ENCODE results near the gene PTPRJ. TPM values are rescaled to one million over a fixed set of nuclear protein-coding genes. Genes with fewer than 3 reads are reported as not detected.

Gene PTPRJ
- total and polyA plus RNA-seq, 2 donors (not counting 1 experiment from before 2014, with no cell fraction given), result 5.3 to 5.8 TPM

DNA sequence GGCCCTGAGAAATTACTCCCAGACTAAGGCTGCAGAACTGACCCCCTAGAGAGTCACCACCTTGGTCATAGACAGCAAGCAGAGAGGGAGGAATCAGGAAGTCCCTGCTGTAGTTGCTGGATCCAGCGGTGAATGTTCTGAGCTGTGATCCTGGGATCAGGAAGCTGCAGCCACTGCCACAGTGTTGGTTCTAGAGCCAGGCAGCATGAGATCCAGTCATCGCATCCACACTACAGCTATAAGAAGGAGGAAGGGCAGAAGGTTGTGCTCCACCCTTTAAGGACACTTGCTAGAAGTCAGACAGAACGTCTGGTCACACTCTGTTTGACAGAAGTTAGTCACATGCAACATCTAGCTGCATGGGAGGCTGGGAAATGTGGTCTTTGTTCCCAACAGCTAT, 131.5 kb downstream of the PTPRJ start:
- TF ChIP-seq, protein P1, sequence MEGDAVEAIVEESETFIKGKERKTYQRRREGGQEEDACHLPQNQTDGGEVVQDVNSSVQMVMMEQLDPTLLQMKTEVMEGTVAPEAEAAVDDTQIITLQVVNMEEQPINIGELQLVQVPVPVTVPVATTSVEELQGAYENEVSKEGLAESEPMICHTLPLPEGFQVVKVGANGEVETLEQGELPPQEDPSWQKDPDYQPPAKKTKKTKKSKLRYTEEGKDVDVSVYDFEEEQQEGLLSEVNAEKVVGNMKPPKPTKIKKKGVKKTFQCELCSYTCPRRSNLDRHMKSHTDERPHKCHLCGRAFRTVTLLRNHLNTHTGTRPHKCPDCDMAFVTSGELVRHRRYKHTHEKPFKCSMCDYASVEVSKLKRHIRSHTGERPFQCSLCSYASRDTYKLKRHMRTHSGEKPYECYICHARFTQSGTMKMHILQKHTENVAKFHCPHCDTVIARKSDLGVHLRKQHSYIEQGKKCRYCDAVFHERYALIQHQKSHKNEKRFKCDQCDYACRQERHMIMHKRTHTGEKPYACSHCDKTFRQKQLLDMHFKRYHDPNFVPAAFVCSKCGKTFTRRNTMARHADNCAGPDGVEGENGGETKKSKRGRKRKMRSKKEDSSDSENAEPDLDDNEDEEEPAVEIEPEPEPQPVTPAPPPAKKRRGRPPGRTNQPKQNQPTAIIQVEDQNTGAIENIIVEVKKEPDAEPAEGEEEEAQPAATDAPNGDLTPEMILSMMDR (conservative IDR thresholded peaks at IDR 0.05 in 1 of 2, IDR thresholded peaks at IDR 0.05 in 1 of 2; ENCODE audit: low read depth in 1 of 2, low read length in 2 of 2), result no peak
- TF ChIP-seq EZH2 (IDR thresholded peaks at IDR 0.05; ENCODE audit: low read length, missing control alignments), result no peak
- Histone ChIP-seq H3K4me3 (replicated peaks in 1 of 4; ENCODE audit: control extremely low read depth in 1 of 4, insufficient read depth in 1 of 4, low read depth in 3 of 4, low read length in 4 of 4) (no peak overlapping the region), H3K27me3 (ENCODE audit: control insufficient read depth, insufficient read depth, low read length) (no peaks in the 10 kb centered on the region), H3K9ac (ENCODE audit: insufficient read depth, low read length) (no peak overlapping the region), H3K9me3 (ENCODE audit: control insufficient read depth, insufficient read depth, low read depth, low read length) (no peaks in the 10 kb centered on the region), H3K27ac (ENCODE audit: insufficient read depth, low read length) (no peak overlapping the region), H3K4me2 (ENCODE audit: extremely low read depth, insufficient read depth, low read length) (no peak overlapping the region), H2AFZ (ENCODE audit: low read length) (no peak overlapping the region), H3K79me2 (ENCODE audit: control insufficient read depth, insufficient read depth, low read length) (peaks cover 5% of the 10 kb centered on the region), H3K4me1 (ENCODE audit: control insufficient read depth, extremely low read depth, insufficient read depth, low read length) (peaks cover 10% of the 10 kb centered on the region), H4K20me1 (ENCODE audit: control insufficient read depth, extremely low read depth, insufficient read depth, low read length) (no peaks in the 10 kb centered on the region), H3K36me3 (ENCODE audit: control insufficient read depth, insufficient read depth, low read length) (no peaks in the 10 kb centered on the region)
- no peak for DNase-seq (ENCODE audit: low read depth in 2 of 2)

DNA sequence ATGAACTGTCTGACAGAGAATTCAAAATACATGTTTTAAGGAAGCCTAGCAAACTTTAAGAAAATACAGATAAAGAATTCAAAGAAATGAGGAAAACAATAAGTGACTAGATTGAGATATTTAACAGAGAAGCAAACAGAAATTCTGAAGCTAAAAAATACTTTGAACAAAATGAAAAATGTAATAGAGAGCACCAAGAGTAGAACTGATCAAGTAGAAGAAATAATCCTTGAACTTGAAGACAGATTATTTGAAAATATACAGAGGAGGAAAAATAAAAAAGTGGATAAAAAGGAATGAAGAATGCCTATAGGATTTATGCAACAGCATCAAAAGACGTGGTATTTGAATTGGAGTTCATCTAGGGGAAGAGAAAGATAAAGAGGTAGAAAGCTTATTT, 134.4 kb downstream of the PTPRJ start:
- no peak overlapping the region for H3K9ac ChIP-seq (ENCODE audit: insufficient read depth, low read length)
- DNase-seq (ENCODE audit: low read depth in 2 of 2), result no peak
- no peak overlapping the region for H3K4me2 ChIP-seq (ENCODE audit: extremely low read depth, insufficient read depth, low read length)
- no peak overlapping the region for H3K27ac ChIP-seq (ENCODE audit: insufficient read depth, low read length)
- no peak overlapping the region for H2AFZ ChIP-seq (ENCODE audit: low read length)
- no peaks in the 10 kb centered on the region for H3K9me3 ChIP-seq (ENCODE audit: control insufficient read depth, insufficient read depth, low read depth, low read length)
- H3K4me3 ChIP-seq (replicated peaks in 1 of 4; ENCODE audit: control extremely low read depth in 1 of 4, insufficient read depth in 1 of 4, low read depth in 3 of 4, low read length in 4 of 4), result no peak overlapping the region
- TF ChIP-seq EZH2 (IDR thresholded peaks at IDR 0.05; ENCODE audit: low read length, missing control alignments), result no peak
- TF ChIP-seq, protein P1 (conservative IDR thresholded peaks at IDR 0.05 in 1 of 2, IDR thresholded peaks at IDR 0.05 in 1 of 2; ENCODE audit: low read depth in 1 of 2, low read length in 2 of 2), result no peak
- H3K27me3 ChIP-seq (ENCODE audit: control insufficient read depth, insufficient read depth, low read length), result no peaks in the 10 kb centered on the region
- H3K79me2 ChIP-seq (ENCODE audit: control insufficient read depth, insufficient read depth, low read length), result no peaks in the 10 kb centered on the region
- peaks cover under 1% of the 10 kb centered on the region for H3K4me1 ChIP-seq (ENCODE audit: control insufficient read depth, extremely low read depth, insufficient read depth, low read length)
- H3K36me3 ChIP-seq (ENCODE audit: control insufficient read depth, insufficient read depth, low read length), result no peaks in the 10 kb centered on the region
- no peaks in the 10 kb centered on the region for H4K20me1 ChIP-seq (ENCODE audit: control insufficient read depth, extremely low read depth, insufficient read depth, low read length)

DNA sequence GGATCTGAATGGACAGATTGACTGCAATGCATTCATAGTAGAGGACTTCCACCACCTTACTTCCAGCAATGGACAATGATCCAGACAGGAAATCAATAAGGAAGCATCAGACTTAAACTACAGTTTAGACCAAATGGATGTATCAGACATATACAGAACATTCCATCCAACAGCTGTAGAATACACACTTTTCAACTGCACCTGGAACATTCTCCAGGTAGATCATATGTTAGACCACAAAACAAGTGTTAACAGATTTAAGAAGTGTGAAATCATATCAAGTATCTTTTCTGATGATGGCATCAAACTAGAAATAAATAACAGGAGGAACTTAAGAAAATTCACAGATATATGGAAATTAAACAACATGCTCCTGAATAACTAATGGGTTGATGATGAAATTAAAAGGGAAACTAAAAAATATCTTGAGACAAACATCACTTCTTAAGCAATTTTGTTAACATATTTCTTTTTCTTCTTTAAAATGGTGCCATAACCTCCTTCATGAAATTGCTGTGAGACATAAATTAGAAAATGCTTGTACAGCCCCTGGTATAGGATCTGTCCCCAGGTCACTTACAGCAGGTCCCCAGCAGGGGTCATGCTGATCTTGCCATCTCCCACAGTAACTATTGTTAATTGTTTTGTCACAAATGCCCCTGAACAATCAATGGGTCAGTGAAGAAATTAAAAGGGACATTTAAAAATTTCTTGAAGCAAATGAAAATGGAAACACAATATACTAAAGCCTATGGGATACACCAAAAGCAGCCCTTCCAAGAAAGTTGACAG, 136.3 kb downstream of the PTPRJ start:
- H3K9ac ChIP-seq (ENCODE audit: insufficient read depth, low read length), result no peak overlapping the region
- H3K4me1 ChIP-seq (ENCODE audit: control insufficient read depth, extremely low read depth, insufficient read depth, low read length), result no peaks in the 10 kb centered on the region
- no peak overlapping the region for H3K27ac ChIP-seq (ENCODE audit: insufficient read depth, low read length)
- no peak overlapping the region for H2AFZ ChIP-seq (ENCODE audit: low read length)
- H3K4me2 ChIP-seq (ENCODE audit: extremely low read depth, insufficient read depth, low read length), result no peak overlapping the region
- no peak overlapping the region for H3K4me3 ChIP-seq (replicated peaks in 1 of 4; ENCODE audit: control extremely low read depth in 1 of 4, insufficient read depth in 1 of 4, low read depth in 3 of 4, low read length in 4 of 4)
- TF ChIP-seq, protein P1 (conservative IDR thresholded peaks at IDR 0.05 in 1 of 2, IDR thresholded peaks at IDR 0.05 in 1 of 2; ENCODE audit: low read depth in 1 of 2, low read length in 2 of 2), result peak; percentile 30 to 46
- no peak for TF ChIP-seq EZH2 (IDR thresholded peaks at IDR 0.05; ENCODE audit: low read length, missing control alignments)
- no peaks in the 10 kb centered on the region for H3K27me3 ChIP-seq (ENCODE audit: control insufficient read depth, insufficient read depth, low read length)
- no peaks in the 10 kb centered on the region for H3K9me3 ChIP-seq (ENCODE audit: control insufficient read depth, insufficient read depth, low read depth, low read length)
- no peak for DNase-seq (ENCODE audit: low read depth in 2 of 2)
- no peaks in the 10 kb centered on the region for H3K36me3 ChIP-seq (ENCODE audit: control insufficient read depth, insufficient read depth, low read length)
- no peaks in the 10 kb centered on the region for H4K20me1 ChIP-seq (ENCODE audit: control insufficient read depth, extremely low read depth, insufficient read depth, low read length)
- no peaks in the 10 kb centered on the region for H3K79me2 ChIP-seq (ENCODE audit: control insufficient read depth, insufficient read depth, low read length)
